K562 (cell line): ENCODE results near the gene CTSG. TPM values are rescaled to one million over a fixed set of nuclear protein-coding genes. Genes with fewer than 3 reads are reported as not detected.

Source experiments
- ERF ChIP-seq: fragments of 450-650 bp; formaldehyde crosslinking; IDR thresholded peaks from 2 replicates; pipeline ENCODE4 v1.4.0; 2020; ENCODE audit warnings: mild to moderate bottlenecking, mixed read lengths
- HDGF ChIP-seq: fragments of 450-650 bp; IDR thresholded peaks from 2 replicates; pipeline ENCODE4 v1.6.1; 2016
- RUNX1 ChIP-seq: sonication (generic); IDR thresholded peaks from 2 replicates; pipeline ENCODE4 v1.6.1; 2016; ENCODE audit warnings: antibody characterized with exemption, low read depth
- TOE1 ChIP-seq, 2 experiments: fragments of 450-650 bp in 1 of 2; sonication (generic) in 1 of 2; formaldehyde crosslinking in 1 of 2; IDR thresholded peaks; 2 replicates each; pipeline versions ENCODE4 v1.7.1 to v1.8.0; 2016 to 2022; ENCODE audit warnings: borderline replicate concordance in 2 of 2, mild to moderate bottlenecking in 2 of 2, antibody characterized with exemption in 1 of 2, inconsistent platforms in 1 of 2, low read depth in 1 of 2, missing genetic modification reagents in 1 of 2, moderate library complexity in 1 of 2
- XRCC5 ChIP-seq: fragments of 200-400 bp; formaldehyde crosslinking; IDR thresholded peaks from 2 replicates; pipeline ENCODE4 v1.6.1; 2017; ENCODE audit warnings: low read depth, mild to moderate bottlenecking, low read length
- ZNF121 ChIP-seq: sonication (generic); formaldehyde crosslinking; conservative IDR thresholded peaks from 2 replicates; pipeline ENCODE4 v1.8.0; 2022; ENCODE audit warnings: missing genetic modification reagents
- polyA plus RNA-seq, 8 experiments: library from polyadenylated mRNA; depleted of rRNA in 4 of 8; stranded (reverse) in 5 of 8; unstranded in 3 of 8; fragments of >200 nt; fragmentation: Nextera tagmentation in 2 of 8; fragmentation: Illumina TruSeq in 1 of 8; extraction: Ambion mirVana in 2 of 8; extraction: Trizol in 1 of 8; gene quantifications; 2 replicates each; pipeline versions ENCODE4 v1.2.1 to v1.2.3, GENCODE V29; 2011 to 2014; ENCODE audit warnings: inconsistent platforms in 1 of 8, missing spikeins in 1 of 8
- total RNA-seq, 7 experiments: library from RNA; depleted of rRNA in 6 of 7; stranded (reverse); fragments of >200 nt in 6 of 7; fragmentation: Illumina TruSeq in 2 of 7; extraction: Trizol in 2 of 7; gene quantifications; 2 replicates each; pipeline versions ENCODE4 v1.2.1 to v1.2.3, GENCODE V29; 2011 to 2021; ENCODE audit warnings: low replicate concordance in 1 of 7
- TF ChIP-seq, protein P1 (sequence below): fragments of 150-350 bp; IDR thresholded peaks from 2 replicates; pipeline ENCODE4 v1.6.1; 2014; ENCODE audit warnings: low read depth, mild to moderate bottlenecking, low read length, borderline replicate concordance
- TF ChIP-seq, protein P2 (sequence below), 3 experiments: fragments of 200-800 bp in 1 of 3; sonication (Bioruptor generic) in 1 of 3; sonication (generic) in 1 of 3; formaldehyde crosslinking in 1 of 3; IDR thresholded peaks; 2 replicates each; pipeline versions ENCODE4 v1.6.1 to v1.8.0; 2016 to 2022; ENCODE audit warnings: mild to moderate bottlenecking in 2 of 3, missing compliant biosample characterization in 2 of 3, missing genetic modification characterization in 2 of 3, missing genetic modification reagents in 1 of 3
- TF ChIP-seq, protein P3 (sequence below): fragments of 250-450 bp; sonication (Bioruptor Pico); IDR thresholded peaks from 2 replicates; pipeline ENCODE4 v1.4.0; 2020; ENCODE audit warnings: mild to moderate bottlenecking
- TF ChIP-seq, protein P4 (sequence below), 2 experiments: fragments of 450-650 bp; IDR thresholded peaks; 2 replicates each; pipeline ENCODE4 v1.6.1; 2016

The CTSG gene
- total and polyA plus RNA-seq, 9 of the 15 experiments (the other 6 are each of a cell fraction or from before 2014, with no cell fraction given) = not detected

DNA sequence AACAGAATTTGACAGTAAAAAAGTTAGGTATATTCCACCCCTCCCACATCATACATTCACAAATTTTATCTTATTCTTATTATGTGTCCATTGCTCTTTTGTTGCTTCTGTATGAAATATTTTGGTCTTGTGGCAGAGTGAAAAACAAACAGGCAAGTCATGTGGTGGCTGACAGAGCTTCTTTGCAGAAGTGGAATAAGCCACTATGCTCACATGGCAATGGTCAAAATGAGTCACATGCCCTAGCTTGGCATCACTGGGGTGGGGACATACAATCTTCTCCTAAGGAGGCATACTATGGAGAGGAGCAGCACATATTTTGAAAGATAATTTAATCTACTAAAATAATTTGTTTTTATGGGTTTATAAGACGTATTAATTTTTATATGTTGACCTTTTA lies 40.3 kb downstream of the CTSG start (continued):
- TF ChIP-seq, protein P1, sequence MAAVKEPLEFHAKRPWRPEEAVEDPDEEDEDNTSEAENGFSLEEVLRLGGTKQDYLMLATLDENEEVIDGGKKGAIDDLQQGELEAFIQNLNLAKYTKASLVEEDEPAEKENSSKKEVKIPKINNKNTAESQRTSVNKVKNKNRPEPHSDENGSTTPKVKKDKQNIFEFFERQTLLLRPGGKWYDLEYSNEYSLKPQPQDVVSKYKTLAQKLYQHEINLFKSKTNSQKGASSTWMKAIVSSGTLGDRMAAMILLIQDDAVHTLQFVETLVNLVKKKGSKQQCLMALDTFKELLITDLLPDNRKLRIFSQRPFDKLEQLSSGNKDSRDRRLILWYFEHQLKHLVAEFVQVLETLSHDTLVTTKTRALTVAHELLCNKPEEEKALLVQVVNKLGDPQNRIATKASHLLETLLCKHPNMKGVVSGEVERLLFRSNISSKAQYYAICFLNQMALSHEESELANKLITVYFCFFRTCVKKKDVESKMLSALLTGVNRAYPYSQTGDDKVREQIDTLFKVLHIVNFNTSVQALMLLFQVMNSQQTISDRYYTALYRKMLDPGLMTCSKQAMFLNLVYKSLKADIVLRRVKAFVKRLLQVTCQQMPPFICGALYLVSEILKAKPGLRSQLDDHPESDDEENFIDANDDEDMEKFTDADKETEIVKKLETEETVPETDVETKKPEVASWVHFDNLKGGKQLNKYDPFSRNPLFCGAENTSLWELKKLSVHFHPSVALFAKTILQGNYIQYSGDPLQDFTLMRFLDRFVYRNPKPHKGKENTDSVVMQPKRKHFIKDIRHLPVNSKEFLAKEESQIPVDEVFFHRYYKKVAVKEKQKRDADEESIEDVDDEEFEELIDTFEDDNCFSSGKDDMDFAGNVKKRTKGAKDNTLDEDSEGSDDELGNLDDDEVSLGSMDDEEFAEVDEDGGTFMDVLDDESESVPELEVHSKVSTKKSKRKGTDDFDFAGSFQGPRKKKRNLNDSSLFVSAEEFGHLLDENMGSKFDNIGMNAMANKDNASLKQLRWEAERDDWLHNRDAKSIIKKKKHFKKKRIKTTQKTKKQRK = no peak
- no peak for TF ChIP-seq HDGF
- TF ChIP-seq, protein P2, sequence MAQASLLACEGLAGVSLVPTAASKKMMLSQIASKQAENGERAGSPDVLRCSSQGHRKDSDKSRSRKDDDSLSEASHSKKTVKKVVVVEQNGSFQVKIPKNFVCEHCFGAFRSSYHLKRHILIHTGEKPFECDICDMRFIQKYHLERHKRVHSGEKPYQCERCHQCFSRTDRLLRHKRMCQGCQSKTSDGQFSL (CRISPR knock-in tag; IDR thresholded peaks at IDR 0.05) = no peak
- TF ChIP-seq, protein P2 (tag; IDR thresholded peaks at IDR 0.05) = no peak
- TF ChIP-seq, protein P3, sequence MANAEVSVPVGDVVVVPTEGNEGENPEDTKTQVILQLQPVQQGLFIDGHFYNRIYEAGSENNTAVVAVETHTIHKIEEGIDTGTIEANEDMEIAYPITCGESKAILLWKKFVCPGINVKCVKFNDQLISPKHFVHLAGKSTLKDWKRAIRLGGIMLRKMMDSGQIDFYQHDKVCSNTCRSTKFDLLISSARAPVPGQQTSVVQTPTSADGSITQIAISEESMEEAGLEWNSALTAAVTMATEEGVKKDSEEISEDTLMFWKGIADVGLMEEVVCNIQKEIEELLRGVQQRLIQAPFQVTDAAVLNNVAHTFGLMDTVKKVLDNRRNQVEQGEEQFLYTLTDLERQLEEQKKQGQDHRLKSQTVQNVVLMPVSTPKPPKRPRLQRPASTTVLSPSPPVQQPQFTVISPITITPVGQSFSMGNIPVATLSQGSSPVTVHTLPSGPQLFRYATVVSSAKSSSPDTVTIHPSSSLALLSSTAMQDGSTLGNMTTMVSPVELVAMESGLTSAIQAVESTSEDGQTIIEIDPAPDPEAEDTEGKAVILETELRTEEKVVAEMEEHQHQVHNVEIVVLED = no peak
- TF ChIP-seq XRCC5 = no peak
- no peak for TF ChIP-seq ERF (CRISPR knock-in tag)
- no peak for TF ChIP-seq ZNF121 (CRISPR knock-in tag)
- TF ChIP-seq RUNX1 = no peak
- TF ChIP-seq, protein P4, sequence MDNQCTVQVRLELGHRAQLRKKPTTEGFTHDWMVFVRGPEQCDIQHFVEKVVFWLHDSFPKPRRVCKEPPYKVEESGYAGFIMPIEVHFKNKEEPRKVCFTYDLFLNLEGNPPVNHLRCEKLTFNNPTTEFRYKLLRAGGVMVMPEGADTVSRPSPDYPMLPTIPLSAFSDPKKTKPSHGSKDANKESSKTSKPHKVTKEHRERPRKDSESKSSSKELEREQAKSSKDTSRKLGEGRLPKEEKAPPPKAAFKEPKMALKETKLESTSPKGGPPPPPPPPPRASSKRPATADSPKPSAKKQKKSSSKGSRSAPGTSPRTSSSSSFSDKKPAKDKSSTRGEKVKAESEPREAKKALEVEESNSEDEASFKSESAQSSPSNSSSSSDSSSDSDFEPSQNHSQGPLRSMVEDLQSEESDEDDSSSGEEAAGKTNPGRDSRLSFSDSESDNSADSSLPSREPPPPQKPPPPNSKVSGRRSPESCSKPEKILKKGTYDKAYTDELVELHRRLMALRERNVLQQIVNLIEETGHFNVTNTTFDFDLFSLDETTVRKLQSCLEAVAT (IDR thresholded peaks at IDR 0.05) = no peak
- TF ChIP-seq TOE1 (IDR thresholded peaks at IDR 0.05; ENCODE audit: borderline replicate concordance) = no peak
- no peak for TF ChIP-seq TOE1 (CRISPR knock-in tag; IDR thresholded peaks at IDR 0.05; ENCODE audit: borderline replicate concordance, low read depth)
